HL-60/S4 (cell line): ENCODE data around the gene BPIFA2.

Source experiments
- in situ Hi-C: fragments of 300-500 bp; cut with MboI; formaldehyde crosslinking; loops from 2 replicates; pipeline ENCODE4 v1.14.3; 2022; ENCODE audit warnings: low sequenced_read_pairs

Gene BPIFA2

GRCh38 chr20:33191955-33192354 is 24.0 kb downstream of the BPIFA2 start:
- in situ Hi-C loops, result no loop called here

- in situ Hi-C loops, result no loop called here
Observed at GRCh38 chr20:33192912-33193501, 25.0 kb downstream of the BPIFA2 start.

- in situ Hi-C loops, result no loop called here
Observed at GRCh38 chr20:33199026-33199425, 31.1 kb downstream of the BPIFA2 start.

GRCh38 chr20:33202451-33202850 is 34.5 kb downstream of the BPIFA2 start:
- in situ Hi-C loops, result no loop called here

GRCh38 chr20:33203444-33203843 is 35.5 kb downstream of the BPIFA2 start:
- in situ Hi-C loops, result no loop called here

GRCh38 chr20:33209789-33210188 is 41.8 kb downstream of the BPIFA2 start:
- in situ Hi-C loops, result no loop called here

GRCh38 chr20:33210371-33210770 is 42.4 kb downstream of the BPIFA2 start:
- in situ Hi-C loops, result no loop called here

- in situ Hi-C loops, result no loop called here
Observed at GRCh38 chr20:33211817-33212424, 44.0 kb downstream of the BPIFA2 start.

GRCh38 chr20:33217052-33217451 is 49.1 kb downstream of the BPIFA2 start, which contains the start of gene BPIFA3:
BPIFA3 (plus strand) TSS chr20:33217352; CDS start chr20:33217537, 185 bp downstream.
- in situ Hi-C loops, result no loop called here

- in situ Hi-C loops, result no loop called here
Observed at GRCh38 chr20:33224399-33224798, 56.4 kb downstream of the BPIFA2 start.

GRCh38 chr20:33229843-33230242 is 61.9 kb downstream of the BPIFA2 start:
- in situ Hi-C loops, result no loop called here
